Measurements from ENCODE around the gene FYN.

Gene FYN

GRCh38 chr6:111870742-111871064 is 2.5 kb downstream of the FYN start:
- peak overlapping the region; percentile 63 to 96 (median 84) for H3K27ac Mint-ChIP-seq
- H3K36me3 Mint-ChIP-seq (ENCODE audit: low read depth): peaks cover 3% of the 10 kb centered on the region
- H3K27me3 Mint-ChIP-seq (ENCODE audit: low read depth): peaks cover 4% of the 10 kb centered on the region
- peaks cover 54% of the 10 kb centered on the region for H3K4me1 Mint-ChIP-seq
- no peaks in the 10 kb centered on the region for H3K9me3 Mint-ChIP-seq
- H3K4me3 Mint-ChIP-seq: peak overlapping the region; percentile 89 to 95 (median 91)
- no peak for TF ChIP-seq CTCF (IDR thresholded peaks at IDR 0.05; ENCODE audit: unreplicated experiment in 3 of 3)

GRCh38 chr6:111870051-111870741 is 3.1 kb downstream of the FYN start:
- Mint-ChIP-seq H3K27ac (peak overlapping the region; percentile 11 to 84 (median 63)), H3K27me3 (ENCODE audit: low read depth) (peaks cover 4% of the 10 kb centered on the region), H3K4me3 (peak overlapping the region; percentile 89 to 95 (median 91)), H3K9me3 (no peaks in the 10 kb centered on the region), H3K4me1 (peaks cover 58% of the 10 kb centered on the region), H3K36me3 (ENCODE audit: low read depth) (peaks cover 3% of the 10 kb centered on the region)
- TF ChIP-seq CTCF (IDR thresholded peaks at IDR 0.05; ENCODE audit: unreplicated experiment in 3 of 3): no peak

GRCh38 chr6:111866857-111867256 is 6.4 kb downstream of the FYN start:
- Mint-ChIP-seq H3K36me3 (ENCODE audit: low read depth) (peaks cover 3% of the 10 kb centered on the region), H3K4me1 (peaks cover 62% of the 10 kb centered on the region), H3K27me3 (ENCODE audit: low read depth) (no peaks in the 10 kb centered on the region), H3K4me3 (no peak overlapping the region), H3K27ac (no peak overlapping the region), H3K9me3 (no peaks in the 10 kb centered on the region)
- no peak for TF ChIP-seq CTCF (IDR thresholded peaks at IDR 0.05; ENCODE audit: unreplicated experiment in 3 of 3)

- Mint-ChIP-seq H3K9me3 (no peaks in the 10 kb centered on the region), H3K27me3 (ENCODE audit: low read depth) (no peaks in the 10 kb centered on the region), H3K27ac (peak overlapping the region in 1 of 3 experiments; percentile 10), H3K4me3 (no peak overlapping the region), H3K36me3 (ENCODE audit: low read depth) (peaks cover 3% of the 10 kb centered on the region), H3K4me1 (peaks cover 67% of the 10 kb centered on the region)
- TF ChIP-seq CTCF (IDR thresholded peaks at IDR 0.05; ENCODE audit: unreplicated experiment in 3 of 3): no peak
Measured at GRCh38 chr6:111865909-111866546, 7.2 kb downstream of the FYN start.

- TF ChIP-seq CTCF (IDR thresholded peaks at IDR 0.05; ENCODE audit: unreplicated experiment in 3 of 3): no peak
- no peak overlapping the region for H3K4me3 Mint-ChIP-seq
- H3K27me3 Mint-ChIP-seq (ENCODE audit: low read depth): no peaks in the 10 kb centered on the region
- peaks cover 3% of the 10 kb centered on the region for H3K36me3 Mint-ChIP-seq (ENCODE audit: low read depth)
- H3K9me3 Mint-ChIP-seq: no peaks in the 10 kb centered on the region
- peak overlapping the region in 1 of 3 experiments; percentile 42 for H3K27ac Mint-ChIP-seq
- H3K4me1 Mint-ChIP-seq: peaks cover 64% of the 10 kb centered on the region
Measured at GRCh38 chr6:111865049-111865585, 8.1 kb downstream of the FYN start.

Measured in nephron (organoid).